GM20000 (cell line): ENCODE results near the gene ME3.

ENCODE experiments used
- DNase-seq: peaks from one replicate; pipeline ENCODE4 v3.0.0; 2012; ENCODE audit warnings: low spot score
- CTCF ChIP-seq: IDR thresholded peaks from 2 replicates; pipeline ENCODE4 v1.5.1; 2012; ENCODE audit warnings: mild to moderate bottlenecking, control low read depth; ENCODE audit errors: extremely low read depth, missing control alignments

The ME3 gene

GRCh38 chr11:86500500-86501140, 171.8 kb downstream of the ME3 start:
- DNase-seq = no peak
- no peak for TF ChIP-seq CTCF

- no peak for TF ChIP-seq CTCF
Measured at GRCh38 chr11:86499723-86500129, 172.7 kb downstream of the ME3 start.

GRCh38 chr11:86497836-86498235, 174.6 kb downstream of the ME3 start:
- TF ChIP-seq CTCF = no peak

More at GRCh38 chr11:86499723-86500129, 172.7 kb downstream of the ME3 start:
- no peak for DNase-seq

GRCh38 chr11:86497310-86497709, 175.1 kb downstream of the ME3 start:
- no peak for TF ChIP-seq CTCF
- DNase-seq = no peak

More at GRCh38 chr11:86497836-86498235, 174.6 kb downstream of the ME3 start:
- DNase-seq = no peak

- no peak for DNase-seq
- no peak for TF ChIP-seq CTCF
Measured at GRCh38 chr11:86495351-86495750, 177.1 kb downstream of the ME3 start.

- DNase-seq = no peak
- TF ChIP-seq CTCF = no peak
Measured at GRCh38 chr11:86492370-86493010, 179.9 kb downstream of the ME3 start.

GRCh38 chr11:86491027-86491426, 181.4 kb downstream of the ME3 start:
- TF ChIP-seq CTCF = no peak

More at GRCh38 chr11:86491027-86491426, 181.4 kb downstream of the ME3 start:
- no peak for DNase-seq
